HepG2 (cell line): ENCODE data around the gene C1orf141. TPM values are rescaled to one million over a fixed set of nuclear protein-coding genes. Genes with fewer than 3 reads are reported as not detected.

Experiments
- CCDC6 ChIP-seq: sonication (generic); formaldehyde crosslinking; IDR thresholded peaks from 2 replicates; pipeline ENCODE4 v1.8.1; 2022; ENCODE audit warnings: mild to moderate bottlenecking, missing genetic modification reagents, moderate library complexity
- CEBPZ ChIP-seq: IDR thresholded peaks from 2 replicates; pipeline ENCODE4 v1.6.1; 2012; ENCODE audit warnings: low read length, improper control_type of control experiment
- GFI1 ChIP-seq: sonication (generic); formaldehyde crosslinking; IDR thresholded peaks from 2 replicates; pipeline ENCODE4 v1.5.0; 2020; ENCODE audit warnings: missing genetic modification reagents, mild to moderate bottlenecking, borderline replicate concordance
- HMGXB3 ChIP-seq: sonication (generic); formaldehyde crosslinking; IDR thresholded peaks from 2 replicates; pipeline ENCODE4 v1.4.0; 2020; ENCODE audit warnings: missing genetic modification reagents, borderline replicate concordance
- HOMEZ ChIP-seq: IDR thresholded peaks from 2 replicates; pipeline ENCODE4 v1.6.1; 2016; ENCODE audit warnings: low read depth
- NFE2L1 ChIP-seq: sonication (generic); formaldehyde crosslinking; IDR thresholded peaks from 2 replicates; pipeline ENCODE4 v1.4.0; 2020; ENCODE audit warnings: missing genetic modification reagents, mild to moderate bottlenecking, borderline replicate concordance
- SIN3A ChIP-seq: IDR thresholded peaks from 2 replicates; pipeline ENCODE4 v1.6.1; 2011; ENCODE audit warnings: low read depth, mild to moderate bottlenecking, control low read depth, low read length, borderline replicate concordance
- TFAP4 ChIP-seq: sonication (generic); IDR thresholded peaks from 2 replicates; pipeline ENCODE4 v1.6.1; 2016; ENCODE audit warnings: low read depth, borderline replicate concordance
- THYN1 ChIP-seq: sonication (generic); formaldehyde crosslinking; IDR thresholded peaks from 2 replicates; pipeline ENCODE4 v1.8.1; 2023; ENCODE audit warnings: low read depth, mild to moderate bottlenecking, moderate library complexity, missing genetic modification reagents, borderline replicate concordance
- ZGPAT ChIP-seq: IDR thresholded peaks from 2 replicates; pipeline ENCODE4 v1.6.1; 2016; ENCODE audit warnings: mild to moderate bottlenecking
- ZNF207 ChIP-seq: fragments of 450-650 bp; IDR thresholded peaks from 2 replicates; pipeline ENCODE4 v1.6.1; 2016; ENCODE audit warnings: antibody characterized with exemption, borderline replicate concordance
- ZNF30 ChIP-seq: sonication (generic); formaldehyde crosslinking; IDR thresholded peaks from 2 replicates; pipeline ENCODE4 v1.5.0; 2020; ENCODE audit warnings: mild to moderate bottlenecking, missing genetic modification reagents
- ZNF382 ChIP-seq: sonication (generic); formaldehyde crosslinking; IDR thresholded peaks from 2 replicates; pipeline ENCODE4 v1.5.0; 2020; ENCODE audit warnings: missing genetic modification reagents, mild to moderate bottlenecking, borderline replicate concordance
- ZNF430 ChIP-seq: sonication (generic); formaldehyde crosslinking; IDR thresholded peaks from 2 replicates; pipeline ENCODE4 v1.9.0; 2021; ENCODE audit warnings: mild to moderate bottlenecking, missing genetic modification reagents
- polyA plus RNA-seq, 8 experiments: library from polyadenylated mRNA; depleted of rRNA in 3 of 8; stranded (reverse) in 7 of 8; unstranded in 1 of 8; fragments of >200 nt; fragmentation: Illumina TruSeq in 4 of 8; extraction: Trizol in 4 of 8; gene quantifications; 2 replicates each; pipeline versions ENCODE4 v1.2.1 to v1.2.3, GENCODE V29; 2011 to 2016; ENCODE audit warnings: low read depth in 4 of 8, missing spikeins in 1 of 8, mixed read lengths in 1 of 8; ENCODE audit not compliant: insufficient read depth in 1 of 8
- total RNA-seq, 5 experiments: library from RNA; depleted of rRNA; stranded (reverse); fragments of >200 nt; fragmentation: Illumina TruSeq; extraction: Trizol; gene quantifications; 2 replicates each; pipeline ENCODE4 v1.2.3, GENCODE V29; 2016; ENCODE audit warnings: low read depth in 1 of 5

Gene C1orf141
- total and polyA plus RNA-seq, 2 of the 13 experiments (the other 11 are each of a cell fraction or from before 2014, with no cell fraction given), result not detected

GRCh38 chr1:67058242-67058641 lies 76.5 kb downstream of the C1orf141 start (continued):
- TF ChIP-seq ZGPAT (CRISPR knock-in tag) (no peak), NFE2L1 (no peak), ZNF207 (no peak), ZNF430 (CRISPR knock-in tag) (no peak), SIN3A (no peak), ZNF30 (no peak), CCDC6 (CRISPR knock-in tag) (no peak), HOMEZ (CRISPR knock-in tag) (no peak), THYN1 (CRISPR knock-in tag) (no peak), CEBPZ (no peak), GFI1 (no peak), ZNF382 (no peak), TFAP4 (peak; percentile 72; the same call in 1 of the 2 replicates), HMGXB3 (CRISPR knock-in tag) (no peak)
